SK-MEL-5 (cell line): ENCODE results near the gene TGFB1I1. TPM values are rescaled to one million over a fixed set of nuclear protein-coding genes. Genes with fewer than 3 reads are reported as not detected.
A peak's percentile ranks its signal among the peaks of the same experiment; 100 is the strongest.
"Not testable (repeated sequence)": the region's sequence is repeated elsewhere in the genome, so short reads cannot be mapped to it uniquely, and the experiment has no call there.

ENCODE experiments used
- DNase-seq: peaks from one replicate; pipeline ENCODE4 v3.0.0-alpha.2; 2016; ENCODE audit warnings: low read depth, low spot score
- in situ Hi-C: cut with HindIII; loops from 2 replicates; pipeline ENCODE4 v1.10.0; 2016; ENCODE audit warnings: low sequenced_read_pairs, high pct_unique_total_duplicates, low pct_unique_long_range_greater_than_20kb
- total RNA-seq: library from RNA; depleted of rRNA; stranded (reverse); fragments of >200 nt; shearing (Covaris generic); gene quantifications from 2 replicates; pipeline ENCODE4 v1.2.3, GENCODE V29; 2014

The TGFB1I1 gene
- total RNA-seq, 1 experiment from 2014 or later: 1.3 TPM

DNA sequence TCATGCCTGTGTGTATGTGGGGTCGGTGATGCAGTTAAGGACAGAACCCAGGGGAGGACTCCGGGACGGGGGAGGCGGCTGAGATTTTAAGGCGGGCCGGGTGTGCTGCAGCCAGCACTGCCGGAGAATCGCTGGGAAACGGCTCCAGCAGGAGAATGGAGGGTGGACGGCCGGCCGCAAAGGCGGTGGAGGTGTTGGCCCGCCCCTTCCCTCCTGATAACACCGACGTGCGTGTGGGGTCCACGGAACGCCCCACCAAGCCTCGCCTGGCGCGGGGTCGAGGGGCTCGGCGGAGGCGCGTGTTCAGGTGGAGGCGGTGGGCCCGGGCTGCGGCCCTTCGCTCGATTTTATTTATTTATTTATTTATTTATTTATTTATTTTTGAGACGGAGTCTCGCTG, 30.0 kb upstream of the TGFB1I1 start:
- in situ Hi-C loops: no loop called here
- no peak for DNase-seq

GRCh38 chr16:31445931-31446330, 26.0 kb upstream of the TGFB1I1 start:
- in situ Hi-C loops, DNase-seq: not testable (repeated sequence)

GRCh38 chr16:31451201-31451600, 20.8 kb upstream of the TGFB1I1 start:
- in situ Hi-C loops: no loop called here

DNA sequence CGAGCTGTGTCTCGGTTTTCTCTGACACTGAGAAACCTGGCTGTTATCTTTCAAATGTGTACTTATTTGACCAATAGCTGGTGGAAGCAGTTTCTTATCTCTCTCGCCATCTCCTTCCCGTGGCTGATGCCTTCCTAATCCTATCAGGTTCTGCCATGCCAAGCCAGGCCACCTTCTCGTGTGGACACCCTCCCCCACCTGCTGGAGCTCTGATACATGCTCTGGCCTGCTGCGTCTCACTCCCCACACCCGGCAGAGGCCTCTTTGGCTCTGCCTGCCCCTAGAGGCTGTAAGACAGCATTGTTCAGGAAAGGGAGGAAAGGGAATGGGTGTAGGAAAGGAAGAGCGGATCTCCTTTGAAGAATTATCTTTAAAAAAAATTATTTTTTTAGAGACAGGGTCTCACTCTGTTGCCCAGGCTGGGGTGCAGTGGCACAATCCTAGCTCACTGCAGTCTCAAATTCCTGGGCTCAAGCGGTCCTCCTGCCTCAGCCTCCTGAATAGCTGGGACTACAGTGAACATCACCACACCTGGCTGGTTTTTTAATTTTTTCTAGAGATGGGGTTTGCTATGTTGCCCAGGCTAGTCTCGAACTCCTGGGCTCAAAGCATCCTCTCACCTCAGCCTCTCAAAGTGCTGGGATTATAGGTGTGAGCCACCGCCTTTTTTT, 20.1 kb upstream of the TGFB1I1 start:
- in situ Hi-C loops: no loop called here
- DNase-seq: peak; percentile 85

More at GRCh38 chr16:31451201-31451600, 20.8 kb upstream of the TGFB1I1 start:
- no peak for DNase-seq

- in situ Hi-C loops: no loop called here
- peak; percentile 65 for DNase-seq
Observed at GRCh38 chr16:31452631-31453106, 19.3 kb upstream of the TGFB1I1 start.

DNA sequence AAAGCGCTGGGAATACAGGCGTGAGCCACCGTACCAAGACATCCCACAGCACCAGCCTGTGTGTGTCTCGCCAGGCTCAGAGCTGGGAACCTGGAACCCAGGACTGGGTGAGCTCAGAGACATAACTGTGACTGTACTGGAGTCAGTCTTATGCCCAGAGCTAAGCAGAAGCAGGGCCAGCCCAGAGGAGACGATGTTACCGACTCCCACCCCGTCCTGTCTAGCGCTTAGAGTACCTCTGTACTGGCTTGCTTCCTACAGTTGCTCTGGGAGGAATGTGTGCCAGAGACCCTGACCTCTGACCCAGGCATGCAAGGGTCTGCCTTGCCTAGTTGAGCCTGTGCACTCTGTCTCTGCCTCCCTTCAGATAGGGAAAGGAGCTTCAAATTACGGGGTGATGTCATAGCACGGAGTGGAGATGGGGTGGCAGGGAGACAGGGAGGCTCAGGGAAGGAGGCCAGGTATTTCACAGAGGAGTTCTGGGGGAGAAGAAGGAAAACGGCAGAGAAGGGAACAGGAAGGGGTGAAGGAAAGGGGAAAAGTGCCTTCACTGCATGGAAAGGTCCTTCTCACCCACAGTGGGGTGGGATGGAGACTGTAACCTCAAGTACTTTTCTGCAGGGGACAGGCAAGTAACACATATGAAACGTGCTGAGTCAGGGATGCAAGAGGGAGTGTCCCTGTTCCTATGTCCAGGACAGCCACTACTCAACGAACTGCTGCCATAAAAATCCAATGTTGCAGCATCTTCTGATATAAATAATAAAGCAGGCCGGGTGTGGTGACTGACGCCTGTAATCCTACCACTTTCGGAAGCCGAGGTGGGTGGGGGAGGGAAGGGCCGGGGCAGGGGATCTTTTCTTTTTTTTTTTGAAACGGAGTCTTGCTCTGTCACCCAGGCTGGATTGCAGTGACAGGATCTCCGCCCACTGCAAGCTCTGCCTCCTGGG, 18.4 kb upstream of the TGFB1I1 start:
- no peak for DNase-seq
- in situ Hi-C loops: no loop called here

- in situ Hi-C loops: no loop called here
- peak; percentile 44 for DNase-seq
Observed at GRCh38 chr16:31455601-31456314, 16.2 kb upstream of the TGFB1I1 start.

DNA sequence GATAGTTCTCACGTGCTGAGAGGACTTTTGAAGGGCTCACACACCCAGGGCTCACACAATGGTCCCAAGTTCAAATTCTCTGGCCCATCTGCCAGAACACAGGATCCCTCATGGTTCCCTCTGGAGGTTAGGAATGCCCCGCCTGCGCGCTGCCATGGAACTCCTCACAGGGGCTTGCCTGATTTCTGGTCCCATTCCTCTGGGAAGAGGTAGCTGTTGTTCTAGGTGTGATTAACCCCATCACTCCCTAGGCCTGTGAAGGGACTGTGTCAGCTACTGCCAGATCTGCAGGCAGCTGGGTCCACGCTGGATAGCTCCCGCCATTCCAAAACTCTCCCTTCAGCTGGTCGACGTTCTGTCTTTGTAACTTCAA, 15.0 kb upstream of the TGFB1I1 start:
- in situ Hi-C loops: no loop called here

GRCh38 chr16:31458073-31458843, 13.7 kb upstream of the TGFB1I1 start:
- in situ Hi-C loops: no loop called here

More for the DNA sequence above, 15.0 kb upstream of the TGFB1I1 start:
- no peak for DNase-seq

DNA sequence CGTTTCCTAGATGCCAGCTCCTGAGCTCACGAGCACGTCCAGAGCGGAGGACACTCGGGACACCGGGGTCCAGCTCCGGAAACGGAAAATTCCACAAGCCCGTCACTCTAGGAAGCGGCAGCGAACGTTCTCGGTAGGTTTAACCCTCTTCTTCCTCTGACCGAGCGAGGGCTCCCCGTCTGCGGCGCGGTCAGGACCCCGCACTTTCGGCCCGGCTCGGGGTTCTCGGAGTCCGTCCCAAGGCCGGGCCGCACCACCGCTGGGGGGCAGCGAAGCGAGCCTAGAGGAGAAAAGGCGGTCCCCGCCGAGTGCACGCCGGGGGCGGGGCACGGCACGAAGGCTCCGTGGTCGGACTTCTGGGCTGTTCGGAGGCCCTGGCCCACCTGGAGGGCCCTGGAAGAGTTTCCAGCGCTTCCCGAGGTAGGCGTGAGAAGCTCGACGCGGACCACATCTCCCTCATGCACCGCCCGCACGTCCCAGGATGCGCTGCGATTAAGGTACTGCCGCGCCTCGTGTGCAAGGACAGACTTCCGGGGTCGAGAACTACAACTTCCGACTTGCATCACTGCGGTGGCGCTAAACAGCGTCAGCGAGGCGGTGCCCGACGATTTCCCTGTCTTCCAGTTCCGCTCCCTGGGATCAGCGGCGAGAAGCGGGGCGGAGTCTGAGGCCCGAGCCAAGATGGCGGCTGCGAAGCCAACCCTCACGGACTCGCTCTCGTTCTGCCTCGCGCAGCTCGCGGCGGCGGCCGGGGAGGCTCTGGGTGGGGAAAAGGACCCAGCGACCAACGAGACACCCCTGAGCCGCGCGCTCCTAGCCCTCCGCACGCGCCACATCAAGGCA, 12.9 kb upstream of the TGFB1I1 start, which contains the start of gene ARMC5:
TSS of gene ARMC5 (plus strand) at position 658 of the 843 bp plus-strand sequence. CDS start at position 682, 24 bp downstream.
- in situ Hi-C loops: no loop called here
- peak; percentile 97 for DNase-seq

More at GRCh38 chr16:31458073-31458843, 13.7 kb upstream of the TGFB1I1 start:
- peak; percentile 24 for DNase-seq

GRCh38 chr16:31459687-31460581, 12.0 kb upstream of the TGFB1I1 start:
- in situ Hi-C loops: no loop called here

GRCh38 chr16:31460582-31461002, 11.4 kb upstream of the TGFB1I1 start:
- peak; percentile 56 for DNase-seq
- in situ Hi-C loops: no loop called here

More at GRCh38 chr16:31459687-31460581, 12.0 kb upstream of the TGFB1I1 start:
- DNase-seq: peak; percentile 99

- in situ Hi-C loops: no loop called here
- no peak for DNase-seq
Observed at GRCh38 chr16:31461201-31461920, 10.6 kb upstream of the TGFB1I1 start.

DNA sequence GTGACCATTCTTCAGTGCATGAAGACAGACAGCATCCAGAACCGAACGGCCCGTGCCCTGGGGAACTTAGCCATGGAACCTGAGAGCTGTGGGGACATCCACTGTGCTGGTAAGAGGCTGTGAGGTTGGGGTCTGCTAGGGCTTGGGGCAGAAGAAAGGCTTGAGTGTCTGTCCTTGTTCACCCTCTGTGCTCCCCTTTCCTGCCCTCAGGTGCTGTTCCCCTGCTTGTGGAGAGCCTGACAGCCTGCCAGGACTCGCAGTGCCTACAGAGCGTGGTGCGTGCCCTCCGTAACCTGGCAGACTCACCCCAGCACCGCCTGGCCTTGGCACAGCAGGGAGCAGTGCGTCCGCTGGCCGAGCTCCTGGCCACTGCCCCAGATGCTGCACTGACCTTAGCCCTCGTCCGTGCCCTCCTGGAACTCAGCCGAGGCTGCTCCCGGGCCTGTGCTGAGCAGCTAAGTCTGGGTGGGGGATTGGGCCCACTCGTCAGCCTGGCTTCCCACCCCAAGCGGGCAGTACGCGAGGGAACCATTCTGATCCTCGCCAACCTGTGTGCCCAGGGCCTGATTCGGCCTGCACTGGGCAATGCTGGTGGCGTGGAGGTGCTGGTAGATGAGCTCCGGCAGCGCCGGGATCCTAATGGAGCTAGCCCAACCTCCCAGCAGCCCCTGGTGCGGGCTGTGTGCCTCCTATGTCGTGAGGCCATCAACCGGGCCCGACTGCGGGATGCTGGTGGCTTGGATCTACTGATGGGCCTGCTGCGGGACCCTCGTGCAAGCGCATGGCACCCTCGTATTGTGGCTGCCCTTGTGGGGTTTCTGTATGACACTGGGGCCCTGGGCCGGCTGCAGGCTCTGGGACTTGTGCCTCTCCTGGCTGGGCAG, 9.8 kb upstream of the TGFB1I1 start:
- in situ Hi-C loops: no loop called here
- DNase-seq: no peak
